ENCODE data around the gene MAN2A1.

MAN2A1 gene

DNA sequence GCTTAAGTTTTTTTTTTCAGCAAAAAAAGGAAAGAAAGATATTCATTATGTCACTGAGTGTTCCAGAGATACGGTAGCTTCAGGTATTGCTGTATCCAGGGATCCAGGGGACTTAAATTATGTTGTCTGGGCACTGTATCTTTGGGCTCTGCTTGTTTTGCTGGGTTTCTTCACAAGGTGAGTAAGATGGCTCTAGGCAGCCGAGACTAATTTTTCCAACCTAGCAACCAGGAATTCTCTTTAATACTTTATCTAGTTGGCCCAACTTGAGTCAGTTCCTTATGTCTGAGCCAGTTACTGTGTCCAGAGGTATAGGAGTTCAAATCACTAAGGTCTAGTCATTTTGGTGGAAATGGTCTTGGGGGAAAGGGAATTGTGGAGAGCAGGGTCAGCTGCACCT lies 66.0 kb downstream of the MAN2A1 start:
- no peaks in the 10 kb centered on the region for H3K9me3 ChIP-seq (replicated peaks; ENCODE audit: insufficient read depth, low read length)
- no peak overlapping the region for H3K27ac ChIP-seq (ENCODE audit: low read length)
- no peak for DNase-seq
- peaks cover 13% of the 10 kb centered on the region; the same call in 1 of the 2 replicates for H3K4me1 ChIP-seq (ENCODE audit: low read length)
- no peak overlapping the region for H3K4me2 ChIP-seq (ENCODE audit: low read depth, low read length)
- no peak for TF ChIP-seq EZH2 (optimal IDR thresholded peaks at IDR 0.05; ENCODE audit: low read depth, low read length)
- TF ChIP-seq, protein P1, sequence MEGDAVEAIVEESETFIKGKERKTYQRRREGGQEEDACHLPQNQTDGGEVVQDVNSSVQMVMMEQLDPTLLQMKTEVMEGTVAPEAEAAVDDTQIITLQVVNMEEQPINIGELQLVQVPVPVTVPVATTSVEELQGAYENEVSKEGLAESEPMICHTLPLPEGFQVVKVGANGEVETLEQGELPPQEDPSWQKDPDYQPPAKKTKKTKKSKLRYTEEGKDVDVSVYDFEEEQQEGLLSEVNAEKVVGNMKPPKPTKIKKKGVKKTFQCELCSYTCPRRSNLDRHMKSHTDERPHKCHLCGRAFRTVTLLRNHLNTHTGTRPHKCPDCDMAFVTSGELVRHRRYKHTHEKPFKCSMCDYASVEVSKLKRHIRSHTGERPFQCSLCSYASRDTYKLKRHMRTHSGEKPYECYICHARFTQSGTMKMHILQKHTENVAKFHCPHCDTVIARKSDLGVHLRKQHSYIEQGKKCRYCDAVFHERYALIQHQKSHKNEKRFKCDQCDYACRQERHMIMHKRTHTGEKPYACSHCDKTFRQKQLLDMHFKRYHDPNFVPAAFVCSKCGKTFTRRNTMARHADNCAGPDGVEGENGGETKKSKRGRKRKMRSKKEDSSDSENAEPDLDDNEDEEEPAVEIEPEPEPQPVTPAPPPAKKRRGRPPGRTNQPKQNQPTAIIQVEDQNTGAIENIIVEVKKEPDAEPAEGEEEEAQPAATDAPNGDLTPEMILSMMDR (IDR thresholded peaks at IDR 0.05; ENCODE audit: low read length) = no peak
- H4K20me1 ChIP-seq (ENCODE audit: insufficient read depth, low read length) = peaks cover 5% of the 10 kb centered on the region; the same call in 1 of the 2 replicates
- H3K79me2 ChIP-seq (ENCODE audit: low read length) = peaks cover 96% of the 10 kb centered on the region
- no peak overlapping the region for H3K4me3 ChIP-seq (ENCODE audit: low read length)
- H3K9ac ChIP-seq (ENCODE audit: low read length) = no peak overlapping the region
- H3F3A ChIP-seq (ENCODE audit: insufficient read depth, low read length) = peaks cover 24% of the 10 kb centered on the region; the same call in 1 of the 2 replicates
- no peaks in the 10 kb centered on the region for H3K9me2 ChIP-seq (replicated peaks; ENCODE audit: insufficient read depth, low read length)
- H3K36me3 ChIP-seq (replicated peaks; ENCODE audit: insufficient read depth, low read length) = peaks cover 14% of the 10 kb centered on the region; the same call in 1 of the 2 replicates
- H3K27me3 ChIP-seq (replicated peaks; ENCODE audit: insufficient read depth, low read length) = no peaks in the 10 kb centered on the region
- no peak overlapping the region for H2AFZ ChIP-seq (ENCODE audit: low read length)

- Histone ChIP-seq H2AFZ (ENCODE audit: low read length) (no peak overlapping the region), H3K4me1 (ENCODE audit: low read length) (peaks cover 13% of the 10 kb centered on the region; the same call in 1 of the 2 replicates), H3K9me2 (replicated peaks; ENCODE audit: insufficient read depth, low read length) (no peaks in the 10 kb centered on the region), H3K9me3 (replicated peaks; ENCODE audit: insufficient read depth, low read length) (no peaks in the 10 kb centered on the region), H4K20me1 (ENCODE audit: insufficient read depth, low read length) (peaks cover 5% of the 10 kb centered on the region; the same call in 1 of the 2 replicates), H3K27me3 (replicated peaks; ENCODE audit: insufficient read depth, low read length) (no peaks in the 10 kb centered on the region), H3K27ac (ENCODE audit: low read length) (no peak overlapping the region), H3K36me3 (replicated peaks; ENCODE audit: insufficient read depth, low read length) (peaks cover 14% of the 10 kb centered on the region; the same call in 1 of the 2 replicates), H3K4me3 (ENCODE audit: low read length) (no peak overlapping the region), H3K79me2 (ENCODE audit: low read length) (peaks cover 94% of the 10 kb centered on the region), H3K4me2 (ENCODE audit: low read depth, low read length) (no peak overlapping the region), H3F3A (ENCODE audit: insufficient read depth, low read length) (peaks cover 26% of the 10 kb centered on the region), H3K9ac (ENCODE audit: low read length) (no peak overlapping the region)
- TF ChIP-seq, protein P1 (IDR thresholded peaks at IDR 0.05; ENCODE audit: low read length) = no peak
- TF ChIP-seq EZH2 (optimal IDR thresholded peaks at IDR 0.05; ENCODE audit: low read depth, low read length) (no peak), EZH2phosphoT487 (IDR thresholded peaks at IDR 0.05; ENCODE audit: low read length) (no peak)
- DNase-seq = no peak
Measured at GRCh38 chr5:109756543-109757185, 66.9 kb downstream of the MAN2A1 start.

- Histone ChIP-seq H3K27me3 (replicated peaks; ENCODE audit: insufficient read depth, low read length) (no peaks in the 10 kb centered on the region), H3K9me3 (replicated peaks; ENCODE audit: insufficient read depth, low read length) (no peaks in the 10 kb centered on the region), H3K36me3 (replicated peaks; ENCODE audit: insufficient read depth, low read length) (peaks cover 18% of the 10 kb centered on the region), H3K27ac (ENCODE audit: low read length) (no peak overlapping the region), H3K9ac (ENCODE audit: low read length) (no peak overlapping the region), H3K4me3 (ENCODE audit: low read length) (no peak overlapping the region), H2AFZ (ENCODE audit: low read length) (no peak overlapping the region), H3K79me2 (ENCODE audit: low read length) (peaks cover 94% of the 10 kb centered on the region), H3K4me1 (ENCODE audit: low read length) (peaks cover 13% of the 10 kb centered on the region; the same call in 1 of the 2 replicates), H3K4me2 (ENCODE audit: low read depth, low read length) (no peak overlapping the region), H3F3A (ENCODE audit: insufficient read depth, low read length) (peaks cover 29% of the 10 kb centered on the region), H3K9me2 (replicated peaks; ENCODE audit: insufficient read depth, low read length) (no peaks in the 10 kb centered on the region), H4K20me1 (ENCODE audit: insufficient read depth, low read length) (peaks cover 5% of the 10 kb centered on the region; the same call in 1 of the 2 replicates)
- DNase-seq = no peak
- TF ChIP-seq EZH2 (optimal IDR thresholded peaks at IDR 0.05; ENCODE audit: low read depth, low read length) (no peak), EZH2phosphoT487 (IDR thresholded peaks at IDR 0.05; ENCODE audit: low read length) (no peak)
- TF ChIP-seq, protein P1 (IDR thresholded peaks at IDR 0.05; ENCODE audit: low read length) = no peak
Measured at GRCh38 chr5:109757490-109757889, 67.8 kb downstream of the MAN2A1 start.

Measured in MM.1S (cell line).